Measurements from ENCODE around the gene AUNIP.

AUNIP gene

DNA sequence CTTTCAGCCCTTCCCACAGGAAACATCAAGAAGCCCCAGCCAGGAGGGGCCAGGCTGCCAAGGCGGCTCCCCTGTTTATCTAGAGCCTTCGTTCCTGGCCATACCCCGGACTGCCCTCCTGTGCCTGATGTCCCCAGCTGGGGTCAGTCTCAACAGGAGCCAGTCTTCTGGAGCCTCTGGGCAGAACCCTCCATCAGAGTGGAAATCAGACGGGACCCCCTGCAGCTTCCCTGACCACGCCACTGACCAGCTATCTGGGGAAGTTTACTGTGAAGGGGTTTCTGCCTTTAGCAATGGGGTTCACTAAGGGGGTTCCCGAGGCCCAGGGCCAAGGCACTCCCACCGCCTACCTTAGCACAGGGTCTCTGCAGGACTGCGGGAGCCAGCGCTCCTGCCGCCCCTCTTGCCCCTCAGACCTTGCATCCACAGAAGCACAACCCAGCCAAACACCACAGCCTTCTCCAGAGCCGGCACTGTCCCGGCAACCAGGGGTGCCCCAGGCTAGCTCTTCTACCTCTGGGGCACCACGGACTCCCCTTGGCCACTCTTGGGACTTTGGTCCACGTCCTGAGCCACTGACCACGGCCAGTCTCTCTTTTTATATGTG is 43.0 kb downstream of the AUNIP start:
- no peaks in the 10 kb centered on the region for H3K9me2 ChIP-seq (replicated peaks; ENCODE audit: insufficient read depth, low read length)
- H3K4me2 ChIP-seq (ENCODE audit: low read depth, low read length, poor library complexity, severe bottlenecking), result no peak overlapping the region
- no peaks in the 10 kb centered on the region for H3K9me3 ChIP-seq (ENCODE audit: insufficient read depth, low read length)
- TF ChIP-seq CTCF (IDR thresholded peaks at IDR 0.05; ENCODE audit: insufficient read depth, low read length, poor library complexity, severe bottlenecking) (no peak), EZH2phosphoT487 (conservative IDR thresholded peaks at IDR 0.05; ENCODE audit: low read length) (no peak)
- H2AFZ ChIP-seq (ENCODE audit: low read depth, low read length, severe bottlenecking), result no peak overlapping the region
- no peaks in the 10 kb centered on the region for H3F3A ChIP-seq (ENCODE audit: insufficient read depth)
- H3K4me3 ChIP-seq (ENCODE audit: insufficient read depth, low read length, poor library complexity, severe bottlenecking), result no peak overlapping the region
- H3K9ac ChIP-seq (ENCODE audit: low read length), result no peak overlapping the region
- H3K27me3 ChIP-seq (ENCODE audit: low read length), result no peaks in the 10 kb centered on the region
- H3K27ac ChIP-seq (ENCODE audit: low read depth, low read length), result no peak overlapping the region
- no peaks in the 10 kb centered on the region for H3K36me3 ChIP-seq (ENCODE audit: low read length)
- H3K79me2 ChIP-seq (ENCODE audit: insufficient read depth, low read length), result no peaks in the 10 kb centered on the region
- no peaks in the 10 kb centered on the region for H4K20me1 ChIP-seq (ENCODE audit: low read depth, low read length)

GRCh38 chr1:25815208-25816111 is 43.8 kb downstream of the AUNIP start:
- H3K4me2 ChIP-seq (ENCODE audit: low read depth, low read length, poor library complexity, severe bottlenecking), result no peak overlapping the region
- no peak overlapping the region for H3K9ac ChIP-seq (ENCODE audit: low read length)
- H3K36me3 ChIP-seq (ENCODE audit: low read length), result no peaks in the 10 kb centered on the region

DNA sequence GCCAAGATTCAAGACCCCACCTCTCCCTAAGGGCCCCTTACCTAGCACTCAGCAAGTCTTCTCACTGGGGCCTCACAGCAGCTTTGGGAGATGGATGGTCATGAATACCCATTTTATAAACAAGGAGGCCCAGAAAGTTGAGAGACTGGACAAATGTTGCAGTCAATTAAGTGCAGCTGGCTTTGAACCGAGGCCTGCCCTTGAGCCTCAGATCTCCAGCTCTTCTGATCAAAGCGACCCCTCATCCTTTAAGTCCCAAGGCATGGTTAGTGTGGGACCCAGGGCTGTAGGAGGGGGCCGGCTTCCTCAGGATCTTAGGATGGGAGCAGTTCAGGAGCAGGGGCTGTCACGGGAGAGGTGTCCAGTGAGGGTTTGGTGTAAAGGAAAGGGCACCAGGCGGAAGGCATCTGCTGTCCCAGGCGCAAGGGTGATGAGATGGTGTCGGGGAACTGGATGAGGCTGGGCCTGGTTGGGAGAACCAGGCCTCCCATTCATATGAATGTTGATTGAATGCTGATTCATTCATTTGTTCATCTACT is 44.6 kb downstream of the AUNIP start:
- TF ChIP-seq CTCF (IDR thresholded peaks at IDR 0.05; ENCODE audit: insufficient read depth, low read length, poor library complexity, severe bottlenecking) (no peak), EZH2phosphoT487 (conservative IDR thresholded peaks at IDR 0.05; ENCODE audit: low read length) (no peak)
- Histone ChIP-seq H3K27me3 (ENCODE audit: low read length) (no peaks in the 10 kb centered on the region), H3K9me2 (replicated peaks; ENCODE audit: insufficient read depth, low read length) (no peaks in the 10 kb centered on the region), H3K4me2 (ENCODE audit: low read depth, low read length, poor library complexity, severe bottlenecking) (no peak overlapping the region), H3K9ac (ENCODE audit: low read length) (no peak overlapping the region), H2AFZ (ENCODE audit: low read depth, low read length, severe bottlenecking) (no peak overlapping the region), H3K9me3 (ENCODE audit: insufficient read depth, low read length) (no peaks in the 10 kb centered on the region), H3K4me3 (ENCODE audit: insufficient read depth, low read length, poor library complexity, severe bottlenecking) (no peak overlapping the region), H3F3A (ENCODE audit: insufficient read depth) (no peaks in the 10 kb centered on the region), H3K79me2 (ENCODE audit: insufficient read depth, low read length) (no peaks in the 10 kb centered on the region), H3K36me3 (ENCODE audit: low read length) (no peaks in the 10 kb centered on the region), H4K20me1 (ENCODE audit: low read depth, low read length) (no peaks in the 10 kb centered on the region), H3K27ac (ENCODE audit: low read depth, low read length) (no peak overlapping the region)

More at GRCh38 chr1:25815208-25816111, 43.8 kb downstream of the AUNIP start:
- Histone ChIP-seq H3K79me2 (ENCODE audit: insufficient read depth, low read length) (no peaks in the 10 kb centered on the region), H3K4me3 (ENCODE audit: insufficient read depth, low read length, poor library complexity, severe bottlenecking) (no peak overlapping the region), H2AFZ (ENCODE audit: low read depth, low read length, severe bottlenecking) (no peak overlapping the region), H3K9me2 (replicated peaks; ENCODE audit: insufficient read depth, low read length) (no peaks in the 10 kb centered on the region), H4K20me1 (ENCODE audit: low read depth, low read length) (no peaks in the 10 kb centered on the region), H3F3A (ENCODE audit: insufficient read depth) (no peaks in the 10 kb centered on the region), H3K27me3 (ENCODE audit: low read length) (no peaks in the 10 kb centered on the region), H3K27ac (ENCODE audit: low read depth, low read length) (no peak overlapping the region), H3K9me3 (ENCODE audit: insufficient read depth, low read length) (no peaks in the 10 kb centered on the region)
- TF ChIP-seq EZH2phosphoT487 (conservative IDR thresholded peaks at IDR 0.05; ENCODE audit: low read length) (no peak), CTCF (IDR thresholded peaks at IDR 0.05; ENCODE audit: insufficient read depth, low read length, poor library complexity, severe bottlenecking) (no peak)
